Keratinocyte (primary cell): ENCODE results near the gene DVL1. TPM values are rescaled to one million over a fixed set of nuclear protein-coding genes. Genes with fewer than 3 reads are reported as not detected.
A peak's percentile ranks its signal among the peaks of the same experiment; 100 is the strongest.

Experiments used
- DNase-seq: peaks from one replicate; pipeline ENCODE4 v3.0.0-alpha.2; 2011; ENCODE audit warnings: low read depth, missing footprints, low spot score
- FAIRE-seq: peaks from 2 replicates; lab custom pipeline; 2011; peaks lifted over from hg19 to GRCh38; lab: Jason Lieb, UNC
- H2AFZ ChIP-seq: 2 replicates; pipeline ENCODE4 v1.6.0; 2012; ENCODE audit warnings: low read length, control low read depth, inconsistent platforms; ENCODE audit not compliant: control insufficient read depth
- H3K27ac ChIP-seq: 2 replicates; pipeline ENCODE4 v1.5.1; 2011; ENCODE audit warnings: low read length; ENCODE audit not compliant: control insufficient read depth, insufficient read depth
- H3K27me3 ChIP-seq: 3 replicates; pipeline ENCODE4 v1.6.0; 2011; ENCODE audit warnings: low read length; ENCODE audit not compliant: control insufficient read depth, insufficient read depth; ENCODE audit errors: extremely low read depth
- H3K36me3 ChIP-seq, 2 experiments: 2 replicates in 1 of 2; 3 replicates in 1 of 2; pipeline ENCODE4 v1.5.1; 2011; ENCODE audit warnings: low read length in 2 of 2, mild to moderate bottlenecking in 1 of 2; ENCODE audit not compliant: control insufficient read depth in 2 of 2, insufficient read depth in 2 of 2; ENCODE audit errors: extremely low read depth in 1 of 2
- H3K4me1 ChIP-seq: 3 replicates; pipeline ENCODE4 v1.5.1; 2011; ENCODE audit warnings: low read length; ENCODE audit not compliant: control insufficient read depth, insufficient read depth; ENCODE audit errors: extremely low read depth
- H3K4me2 ChIP-seq: 3 replicates; pipeline ENCODE4 v1.6.0; 2011; ENCODE audit warnings: low read depth, low read length; ENCODE audit not compliant: control insufficient read depth, insufficient read depth; ENCODE audit errors: extremely low read depth
- H3K4me3 ChIP-seq, 3 experiments: fragments of 200-600 bp in 1 of 3; sonication (generic) in 1 of 3; 2 replicates in 2 of 3; 3 replicates in 1 of 3; pipeline ENCODE4 v1.5.1; 2011 to 2016; ENCODE audit warnings: low read length in 3 of 3, mild to moderate bottlenecking in 3 of 3, control low read depth in 2 of 3, inconsistent platforms in 1 of 3, low read depth in 1 of 3, mixed read lengths in 1 of 3, mixed run types in 1 of 3, moderate library complexity in 1 of 3; ENCODE audit not compliant: control insufficient read depth in 2 of 3, insufficient read depth in 2 of 3; ENCODE audit errors: extremely low read depth in 1 of 3
- H3K79me2 ChIP-seq: 2 replicates; pipeline ENCODE4 v1.6.0; 2012; ENCODE audit warnings: low read length; ENCODE audit not compliant: control insufficient read depth, insufficient read depth
- H3K9ac ChIP-seq: 3 replicates; pipeline ENCODE4 v1.6.0; 2011; ENCODE audit warnings: low read length; ENCODE audit not compliant: control insufficient read depth, insufficient read depth; ENCODE audit errors: extremely low read depth
- H3K9me1 ChIP-seq: 3 replicates; pipeline ENCODE4 v1.6.0; 2011; ENCODE audit warnings: low read length; ENCODE audit not compliant: control insufficient read depth, insufficient read depth; ENCODE audit errors: extremely low read depth
- H3K9me3 ChIP-seq: 2 replicates; pipeline ENCODE4 v1.5.1; 2012; ENCODE audit warnings: low read depth, low read length; ENCODE audit not compliant: control insufficient read depth
- H4K20me1 ChIP-seq: 3 replicates; pipeline ENCODE4 v1.6.0; 2011; ENCODE audit warnings: low read length; ENCODE audit not compliant: control insufficient read depth, insufficient read depth; ENCODE audit errors: extremely low read depth
- CTCF ChIP-seq, 3 experiments: IDR thresholded peaks in 1 of 3; conservative IDR thresholded peaks in 1 of 3; optimal IDR thresholded peaks in 1 of 3; 2 replicates in 2 of 3; 3 replicates in 1 of 3; pipeline versions ENCODE3 to v1.5.1; 2011; ENCODE audit warnings: low read length in 3 of 3, mild to moderate bottlenecking in 3 of 3, moderate library complexity in 2 of 3, control low read depth in 1 of 3, inconsistent platforms in 1 of 3; ENCODE audit not compliant: insufficient read depth in 2 of 3; ENCODE audit errors: extremely low read depth in 1 of 3
- EZH2 ChIP-seq: IDR thresholded peaks from one replicate; pipeline ENCODE4 v1.6.1; 2012; ENCODE audit warnings: inconsistent platforms, mild to moderate bottlenecking, low read length, moderate library complexity
- dilution Hi-C: fragments of 300-500 bp; cut with MboI; formaldehyde crosslinking; loops from one replicate; pipeline ENCODE4 v1.7.0; 2020; ENCODE audit warnings: low sequenced_read_pairs; ENCODE audit not compliant: extremely low pct_ligation_motif_present
- polyA plus RNA-seq, 5 experiments: library from polyadenylated mRNA; depleted of rRNA in 3 of 5; stranded (reverse) in 3 of 5; stranded (forward) in 1 of 5; unstranded in 1 of 5; fragments of >200 nt; gene quantifications; 1 replicate in 1 of 5; 2 replicates in 3 of 5; 3 replicates in 1 of 5; pipeline versions ENCODE4 v1.2.1 to v1.2.3, GENCODE V29; 2011 to 2012; ENCODE audit warnings: missing spikeins in 2 of 5, low read depth in 1 of 5, low replicate concordance in 1 of 5

The DVL1 gene
- polyA plus RNA-seq, 1 donor (not counting 4 experiments of a cell fraction or from before 2014, with no cell fraction given): 31.6 TPM

- Histone ChIP-seq H3K4me2 (peak overlapping the region; percentile 94), H3K9me1 (no peaks in the 10 kb centered on the region), H3K9me3 (no peaks in the 10 kb centered on the region), H3K9ac (peak overlapping the region; percentile 79), H3K27me3 (no peaks in the 10 kb centered on the region), H4K20me1 (peaks cover 8% of the 10 kb centered on the region), H3K4me1 (peaks cover 40% of the 10 kb centered on the region), H3K36me3 (peaks cover 8 to 17% of the 10 kb centered on the region in 2 experiments), H2AFZ (no peak overlapping the region), H3K79me2 (peaks cover 82% of the 10 kb centered on the region), H3K27ac (peak overlapping the region; percentile 92), H3K4me3 (peak overlapping the region; percentile 24 to 47 (median 44))
- dilution Hi-C loops: no loop called here
- no peak for DNase-seq
- FAIRE-seq: no peak
- TF ChIP-seq CTCF (optimal IDR thresholded peaks at IDR 0.05 in 1 of 3, IDR thresholded peaks at IDR 0.05 in 1 of 3, conservative IDR thresholded peaks at IDR 0.05 in 1 of 3; ENCODE audit: extremely low read depth in 1 of 3, insufficient read depth in 2 of 3, low read length in 3 of 3) (no peak), EZH2 (no peak)
Observed at GRCh38 chr1:1345384-1345783, 3.8 kb downstream of the DVL1 start.

GRCh38 chr1:1344655-1345361 is 4.4 kb downstream of the DVL1 start:
- H3K27me3 ChIP-seq: no peaks in the 10 kb centered on the region
- H3K4me2 ChIP-seq: peak overlapping the region; percentile 94
- H3K9me3 ChIP-seq: no peaks in the 10 kb centered on the region
- H3K79me2 ChIP-seq: peaks cover 83% of the 10 kb centered on the region
- H3K4me3 ChIP-seq: peak overlapping the region; percentile 31 to 63 (median 36)
- TF ChIP-seq EZH2 (no peak), CTCF (optimal IDR thresholded peaks at IDR 0.05 in 1 of 3, IDR thresholded peaks at IDR 0.05 in 1 of 3, conservative IDR thresholded peaks at IDR 0.05 in 1 of 3; ENCODE audit: extremely low read depth in 1 of 3, insufficient read depth in 2 of 3, low read length in 3 of 3) (peak in 1 of 3 experiments; percentile 46)
- H4K20me1 ChIP-seq: peaks cover 11% of the 10 kb centered on the region
- FAIRE-seq: peak; percentile 87
- H3K9ac ChIP-seq: peak overlapping the region; percentile 79
- peaks cover 40% of the 10 kb centered on the region for H3K4me1 ChIP-seq
- peak overlapping the region; percentile 92 for H3K27ac ChIP-seq
- H2AFZ ChIP-seq: no peak overlapping the region
- peaks cover 8 to 19% of the 10 kb centered on the region in 2 experiments for H3K36me3 ChIP-seq
- DNase-seq: peak; percentile 97
- dilution Hi-C loops: no loop called here
- H3K9me1 ChIP-seq: no peaks in the 10 kb centered on the region
